SK-N-MC (cell line): ENCODE measurements around the gene C17orf67.
A peak's percentile ranks its signal among the peaks of the same experiment; 100 is the strongest.

Source experiments
- DNase-seq: peaks from one replicate; pipeline ENCODE4 v3.0.0-alpha.2; 2011; ENCODE audit warnings: low read depth, low spot score
- H3K27ac ChIP-seq: fragments of 200-600 bp; sonication (generic); 2 replicates; pipeline ENCODE4 v1.5.1; 2016; ENCODE audit warnings: mixed run types
- H3K36me3 ChIP-seq: fragments of 200-600 bp; sonication (generic); 2 replicates; pipeline ENCODE4 v1.6.1; 2017; ENCODE audit warnings: antibody characterized with exemption, low read length, mixed read lengths; ENCODE audit not compliant: insufficient read depth
- H3K4me3 ChIP-seq: fragments of 200-600 bp; sonication (generic); 2 replicates; pipeline ENCODE4 v1.5.1; 2016
- H3K9ac ChIP-seq: fragments of 200-600 bp; sonication (generic); 2 replicates; pipeline ENCODE4 v1.8.0; 2017; ENCODE audit warnings: mixed run types, mixed read lengths; ENCODE audit not compliant: insufficient read length
- H3K9me3 ChIP-seq: fragments of 200-600 bp; sonication (generic); 2 replicates; pipeline ENCODE4 v1.6.1; 2017; ENCODE audit warnings: low read depth, mild to moderate bottlenecking, antibody characterized with exemption, low read length, moderate library complexity, mixed read lengths
- EZH2 ChIP-seq: fragments of 200-600 bp; sonication (generic); IDR thresholded peaks from one replicate; pipeline ENCODE4 v1.6.1; 2017; ENCODE audit warnings: antibody characterized with exemption
- FOXP2 ChIP-seq: optimal IDR thresholded peaks from 2 replicates; pipeline ENCODE3; 2011; ENCODE audit warnings: mild to moderate bottlenecking, moderate library complexity; ENCODE audit not compliant: insufficient read depth; ENCODE audit errors: extremely low read length, control extremely low read depth
- POLR2AphosphoS5 ChIP-seq: IDR thresholded peaks from 2 replicates; pipeline ENCODE4 v1.6.1; 2012; ENCODE audit warnings: mild to moderate bottlenecking, low read depth, low read length, borderline replicate concordance

Gene C17orf67

DNA sequence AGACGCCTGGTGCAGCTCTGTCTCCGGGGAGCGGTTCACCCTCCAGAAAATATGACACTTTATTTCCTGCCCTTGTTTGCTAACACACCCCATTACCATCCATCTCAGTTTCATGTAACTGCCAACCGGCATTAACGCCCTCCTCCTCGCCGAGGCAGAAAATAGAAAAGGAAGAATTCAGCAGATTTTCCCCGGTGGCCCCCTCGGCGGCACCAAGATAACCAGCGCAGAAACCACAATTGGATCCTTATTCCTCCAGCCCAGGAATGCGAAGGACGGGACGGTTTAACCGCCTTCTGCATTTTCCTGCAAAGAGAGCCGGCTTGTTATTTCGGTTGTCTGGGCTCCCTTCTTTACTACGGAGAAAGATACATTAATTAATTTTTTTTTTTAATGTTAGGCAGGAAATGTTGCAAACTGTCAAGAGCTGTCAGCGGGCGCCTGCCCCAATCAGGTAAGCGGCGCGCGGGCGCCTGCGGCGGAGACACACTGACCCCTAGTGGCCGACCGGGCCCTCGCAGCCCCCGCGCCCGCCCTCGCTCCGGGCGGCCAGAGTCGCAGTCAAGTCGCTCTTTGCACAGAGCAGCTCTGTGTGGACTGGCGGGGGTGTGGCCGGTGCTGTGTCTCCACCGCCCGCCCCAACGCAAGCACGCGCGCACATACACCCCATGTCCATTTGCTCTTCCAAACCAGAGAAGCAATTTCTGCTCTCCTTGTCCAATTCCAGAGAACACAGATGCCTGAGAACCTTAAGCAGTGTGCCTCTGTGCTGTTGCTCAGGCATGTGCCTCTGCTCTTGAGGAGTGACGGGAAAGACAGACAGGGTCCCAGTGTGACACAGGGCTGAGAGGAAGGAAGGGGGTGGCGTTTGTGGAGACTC is 53.6 kb downstream of the C17orf67 start:
- peak; percentile 57 for DNase-seq
- Histone ChIP-seq H3K9ac (no peak overlapping the region), H3K4me3 (peak overlapping the region; percentile 74), H3K36me3 (no peaks in the 10 kb centered on the region), H3K9me3 (no peaks in the 10 kb centered on the region), H3K27ac (no peak overlapping the region)
- TF ChIP-seq FOXP2 (no peak), EZH2 (no peak), POLR2AphosphoS5 (no peak)

DNA sequence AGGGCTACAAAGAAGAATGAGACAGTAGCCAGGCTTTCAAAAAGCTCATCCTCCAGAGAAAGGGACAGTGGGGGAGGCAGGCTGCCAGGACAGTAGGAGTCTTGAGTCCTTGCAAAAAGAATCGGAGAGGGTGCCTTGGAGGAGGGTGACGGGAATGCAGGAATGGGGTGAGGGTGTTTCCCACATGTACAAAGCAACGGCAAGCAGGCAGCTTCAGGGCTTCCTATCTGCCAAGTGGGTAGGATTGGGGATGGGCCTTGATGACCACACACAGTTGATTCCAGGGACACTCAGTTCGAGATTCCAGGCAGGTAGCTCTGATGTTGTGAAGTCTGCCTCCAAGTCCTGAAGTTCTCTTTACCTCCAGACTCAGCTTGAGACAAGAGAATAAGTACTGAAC is 54.4 kb downstream of the C17orf67 start:
- no peak for DNase-seq
- no peak overlapping the region for H3K9ac ChIP-seq
- H3K9me3 ChIP-seq = no peaks in the 10 kb centered on the region
- H3K27ac ChIP-seq = no peak overlapping the region
- no peaks in the 10 kb centered on the region for H3K36me3 ChIP-seq
- no peak for TF ChIP-seq FOXP2
- no peak for TF ChIP-seq POLR2AphosphoS5
- TF ChIP-seq EZH2 = no peak
- peak overlapping the region; percentile 74 for H3K4me3 ChIP-seq

- H3K9me3 ChIP-seq = no peaks in the 10 kb centered on the region
- H3K9ac ChIP-seq = no peak overlapping the region
- H3K36me3 ChIP-seq = no peaks in the 10 kb centered on the region
- no peak for TF ChIP-seq FOXP2
- no peak overlapping the region for H3K4me3 ChIP-seq
- no peak for DNase-seq
- H3K27ac ChIP-seq = no peak overlapping the region
Measured at GRCh38 chr17:56778898-56779297, 54.8 kb downstream of the C17orf67 start.

- Histone ChIP-seq H3K27ac (no peak overlapping the region), H3K9me3 (no peaks in the 10 kb centered on the region), H3K9ac (no peak overlapping the region), H3K36me3 (no peaks in the 10 kb centered on the region), H3K4me3 (no peak overlapping the region)
- no peak for TF ChIP-seq EZH2
- TF ChIP-seq FOXP2 = no peak
- no peak for DNase-seq
Measured at GRCh38 chr17:56777859-56778258, 55.9 kb downstream of the C17orf67 start.

DNA sequence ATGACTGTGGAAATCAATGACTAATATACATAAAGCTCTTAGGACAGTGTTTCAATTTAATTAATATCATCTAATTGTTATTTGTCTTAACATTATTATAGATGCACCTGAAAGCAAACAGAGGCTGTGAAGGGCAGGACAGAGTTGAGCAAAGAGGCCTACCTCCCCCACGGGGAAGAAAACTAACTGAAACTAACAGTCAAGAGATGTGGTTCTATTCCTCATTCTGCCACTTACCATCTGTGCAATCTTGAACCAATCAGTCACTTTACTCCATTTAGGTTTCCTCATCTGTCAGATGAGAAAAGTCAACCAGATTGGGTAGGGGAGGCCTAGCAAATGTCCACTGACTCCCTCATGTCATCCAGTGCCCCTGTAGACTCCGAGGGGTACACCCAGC is 59.1 kb downstream of the C17orf67 start:
- H3K4me3 ChIP-seq = no peak overlapping the region
- DNase-seq = no peak
- H3K36me3 ChIP-seq = no peaks in the 10 kb centered on the region
- H3K9me3 ChIP-seq = no peaks in the 10 kb centered on the region
- TF ChIP-seq POLR2AphosphoS5 (no peak), EZH2 (no peak), FOXP2 (no peak)
- H3K27ac ChIP-seq = no peak overlapping the region
- no peak overlapping the region for H3K9ac ChIP-seq

DNA sequence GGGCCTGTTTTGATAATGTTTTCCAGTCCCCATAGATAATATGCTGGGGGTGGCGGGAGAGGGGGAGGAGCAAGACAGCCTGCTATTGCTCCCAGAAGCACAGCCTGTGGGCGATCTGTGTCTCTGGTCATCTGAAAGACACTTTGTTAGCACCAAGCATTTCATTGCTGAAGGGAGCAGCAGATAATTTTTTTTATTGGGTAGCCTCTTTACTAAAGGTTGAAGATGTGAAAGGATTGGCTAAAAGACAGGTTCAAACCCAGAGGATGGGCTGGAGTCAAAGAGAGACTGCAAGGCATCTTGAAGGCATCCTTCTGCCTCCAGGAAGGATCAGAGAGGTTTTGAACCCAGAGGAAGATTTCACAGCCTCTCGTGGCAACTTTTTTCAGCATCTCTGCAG is 60.6 kb downstream of the C17orf67 start:
- no peak for DNase-seq
- H3K9me3 ChIP-seq = no peaks in the 10 kb centered on the region
- TF ChIP-seq EZH2 = no peak
- no peak for TF ChIP-seq FOXP2
- no peak for TF ChIP-seq POLR2AphosphoS5
- no peak overlapping the region for H3K4me3 ChIP-seq
- no peak overlapping the region for H3K27ac ChIP-seq
- H3K36me3 ChIP-seq = no peaks in the 10 kb centered on the region
- no peak overlapping the region for H3K9ac ChIP-seq

- H3K36me3 ChIP-seq = no peaks in the 10 kb centered on the region
- H3K9me3 ChIP-seq = no peaks in the 10 kb centered on the region
- no peak overlapping the region for H3K27ac ChIP-seq
- H3K4me3 ChIP-seq = no peak overlapping the region
- no peak for DNase-seq
- TF ChIP-seq EZH2 = no peak
- TF ChIP-seq FOXP2 = no peak
- TF ChIP-seq POLR2AphosphoS5 = no peak
- no peak overlapping the region for H3K9ac ChIP-seq
Measured at GRCh38 chr17:56772442-56772841, 61.3 kb downstream of the C17orf67 start.

DNA sequence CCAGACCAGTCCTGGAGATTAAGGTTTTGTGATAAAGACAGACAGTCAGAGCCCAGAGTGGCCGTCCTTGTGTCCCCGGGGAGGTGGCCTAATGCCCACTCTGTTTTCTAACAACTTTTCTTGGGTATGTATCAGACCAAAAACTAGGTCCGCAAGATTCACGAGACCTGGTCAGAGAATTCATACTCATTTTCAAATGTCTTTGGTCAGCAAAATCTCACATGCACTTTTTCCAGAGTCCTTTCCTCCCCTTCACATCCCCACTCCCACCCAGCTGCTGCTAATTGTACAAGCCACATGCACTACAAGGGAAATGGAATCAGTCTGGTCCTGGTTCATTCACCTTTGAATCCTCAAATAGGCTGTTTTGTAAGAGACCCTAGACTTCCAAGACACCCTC is 61.7 kb downstream of the C17orf67 start:
- H3K36me3 ChIP-seq = no peaks in the 10 kb centered on the region
- H3K9ac ChIP-seq = no peak overlapping the region
- DNase-seq = no peak
- no peaks in the 10 kb centered on the region for H3K9me3 ChIP-seq
- H3K27ac ChIP-seq = no peak overlapping the region
- no peak for TF ChIP-seq EZH2
- TF ChIP-seq FOXP2 = no peak
- TF ChIP-seq POLR2AphosphoS5 = no peak
- no peak overlapping the region for H3K4me3 ChIP-seq

- no peaks in the 10 kb centered on the region for H3K36me3 ChIP-seq
- H3K4me3 ChIP-seq = no peak overlapping the region
- TF ChIP-seq EZH2 (no peak), FOXP2 (no peak), POLR2AphosphoS5 (no peak)
- DNase-seq = no peak
- no peaks in the 10 kb centered on the region for H3K9me3 ChIP-seq
- no peak overlapping the region for H3K27ac ChIP-seq
- no peak overlapping the region for H3K9ac ChIP-seq
Measured at GRCh38 chr17:56771563-56771962, 62.2 kb downstream of the C17orf67 start.
